GM13976 (cell line): Measurements from ENCODE around the gene COG5.

ENCODE experiments used
- DNase-seq: peaks from one replicate; pipeline ENCODE4 v3.0.0; 2012; ENCODE audit warnings: low spot score
- CTCF ChIP-seq: IDR thresholded peaks from 2 replicates; pipeline ENCODE4 v1.5.1; 2012; ENCODE audit warnings: borderline replicate concordance, mild to moderate bottlenecking; ENCODE audit not compliant: insufficient read depth; ENCODE audit errors: extremely low read depth, missing control alignments, control extremely low read depth
- in situ Hi-C: fragments of 300-500 bp; cut with MboI; formaldehyde crosslinking; loops from one replicate; pipeline ENCODE4 v1.12.0; 2022; ENCODE audit warnings: low sequenced_read_pairs, mixed read lengths, inconsistent platforms; ENCODE audit not compliant: unreplicated experiment

COG5 gene

GRCh38 chr7:107387128-107387527 lies 176.6 kb downstream of the COG5 start:
- in situ Hi-C loops, result no loop called here
- no peak for DNase-seq
- no peak for TF ChIP-seq CTCF

- in situ Hi-C loops, result no loop called here
- DNase-seq, result no peak
- TF ChIP-seq CTCF, result no peak
Observed at GRCh38 chr7:107386548-107387102, 177.1 kb downstream of the COG5 start.

- no peak for TF ChIP-seq CTCF
- in situ Hi-C loops, result no loop called here
- no peak for DNase-seq
Observed at GRCh38 chr7:107384025-107384424, 179.7 kb downstream of the COG5 start.

GRCh38 chr7:107383203-107383602 lies 180.5 kb downstream of the COG5 start:
- in situ Hi-C loops, result no loop called here
- DNase-seq, result no peak
- no peak for TF ChIP-seq CTCF

GRCh38 chr7:107381453-107381852 lies 182.3 kb downstream of the COG5 start:
- in situ Hi-C loops, result no loop called here
- no peak for TF ChIP-seq CTCF
- DNase-seq, result no peak

GRCh38 chr7:107373354-107373753 lies 190.4 kb downstream of the COG5 start:
- no peak for DNase-seq
- in situ Hi-C loops, result no loop called here

More at GRCh38 chr7:107373354-107373753, 190.4 kb downstream of the COG5 start:
- no peak for TF ChIP-seq CTCF
